ENCODE data around the gene EHD3.
A peak's percentile ranks its signal among the peaks of the same experiment; 100 is the strongest.

EHD3 gene

GRCh38 chr2:31230751-31231150 lies 3.2 kb upstream of the EHD3 start:
- no peaks in the 10 kb centered on the region for H3K27me3 ChIP-seq (ENCODE audit: insufficient read depth, low read length)
- H3K9me2 ChIP-seq (ENCODE audit: low read depth, low read length), result no peaks in the 10 kb centered on the region
- TF ChIP-seq CTCF (IDR thresholded peaks at IDR 0.05; ENCODE audit: low read length), result no peak
- no peak for TF ChIP-seq EZH2 (IDR thresholded peaks at IDR 0.05; ENCODE audit: borderline replicate concordance, low read length)
- H3K36me3 ChIP-seq (ENCODE audit: insufficient read depth, low read length), result no peaks in the 10 kb centered on the region
- H3K4me2 ChIP-seq (ENCODE audit: low read length), result no peak overlapping the region
- no peak overlapping the region for H3K4me3 ChIP-seq (ENCODE audit: low read depth, low read length, poor library complexity, severe bottlenecking)
- H2AFZ ChIP-seq (ENCODE audit: low read length), result no peak overlapping the region
- H3K9ac ChIP-seq (ENCODE audit: low read length), result no peak overlapping the region
- no peaks in the 10 kb centered on the region for H3K79me2 ChIP-seq (ENCODE audit: insufficient read depth, low read length)
- no peak overlapping the region for H3K27ac ChIP-seq (ENCODE audit: low read depth, low read length, poor library complexity, severe bottlenecking)
- no peaks in the 10 kb centered on the region for H4K20me1 ChIP-seq (ENCODE audit: insufficient read depth, low read length)
- peaks cover 13% of the 10 kb centered on the region for H3K4me1 ChIP-seq (ENCODE audit: insufficient read depth, low read length, severe bottlenecking)
- H3K9me3 ChIP-seq (ENCODE audit: low read length), result no peaks in the 10 kb centered on the region
- H3F3A ChIP-seq (ENCODE audit: insufficient read depth, low read length), result no peaks in the 10 kb centered on the region

- Histone ChIP-seq H3K27ac (ENCODE audit: low read depth, low read length, poor library complexity, severe bottlenecking) (no peak overlapping the region), H4K20me1 (ENCODE audit: insufficient read depth, low read length) (no peaks in the 10 kb centered on the region), H3K4me3 (ENCODE audit: low read depth, low read length, poor library complexity, severe bottlenecking) (no peak overlapping the region), H3K79me2 (ENCODE audit: insufficient read depth, low read length) (no peaks in the 10 kb centered on the region), H3K9me3 (ENCODE audit: low read length) (no peaks in the 10 kb centered on the region), H3K4me1 (ENCODE audit: insufficient read depth, low read length, severe bottlenecking) (peaks cover 13% of the 10 kb centered on the region), H3K9ac (ENCODE audit: low read length) (no peak overlapping the region), H2AFZ (ENCODE audit: low read length) (no peak overlapping the region), H3K27me3 (ENCODE audit: insufficient read depth, low read length) (no peaks in the 10 kb centered on the region), H3K36me3 (ENCODE audit: insufficient read depth, low read length) (no peaks in the 10 kb centered on the region), H3K9me2 (ENCODE audit: low read depth, low read length) (no peaks in the 10 kb centered on the region), H3K4me2 (ENCODE audit: low read length) (no peak overlapping the region), H3F3A (ENCODE audit: insufficient read depth, low read length) (no peaks in the 10 kb centered on the region)
- no peak for TF ChIP-seq CTCF (IDR thresholded peaks at IDR 0.05; ENCODE audit: low read length)
- TF ChIP-seq EZH2 (IDR thresholded peaks at IDR 0.05; ENCODE audit: borderline replicate concordance, low read length), result no peak
These were observed 2.2 kb upstream of the EHD3 start for GRCh38 chr2:31231571-31232302.

GRCh38 chr2:31232586-31232985 lies 1.4 kb upstream of the EHD3 start:
- Histone ChIP-seq H3K4me1 (ENCODE audit: insufficient read depth, low read length, severe bottlenecking) (peaks cover 13% of the 10 kb centered on the region), H3K9me2 (ENCODE audit: low read depth, low read length) (no peaks in the 10 kb centered on the region), H3K4me2 (ENCODE audit: low read length) (no peak overlapping the region), H4K20me1 (ENCODE audit: insufficient read depth, low read length) (no peaks in the 10 kb centered on the region), H3K4me3 (ENCODE audit: low read depth, low read length, poor library complexity, severe bottlenecking) (no peak overlapping the region), H3K79me2 (ENCODE audit: insufficient read depth, low read length) (no peaks in the 10 kb centered on the region), H3K27ac (ENCODE audit: low read depth, low read length, poor library complexity, severe bottlenecking) (no peak overlapping the region), H3K36me3 (ENCODE audit: insufficient read depth, low read length) (no peaks in the 10 kb centered on the region), H3K27me3 (ENCODE audit: insufficient read depth, low read length) (no peaks in the 10 kb centered on the region), H3K9ac (ENCODE audit: low read length) (no peak overlapping the region), H3K9me3 (ENCODE audit: low read length) (no peaks in the 10 kb centered on the region), H3F3A (ENCODE audit: insufficient read depth, low read length) (no peaks in the 10 kb centered on the region), H2AFZ (ENCODE audit: low read length) (no peak overlapping the region)
- TF ChIP-seq EZH2 (IDR thresholded peaks at IDR 0.05; ENCODE audit: borderline replicate concordance, low read length), result no peak

GRCh38 chr2:31233231-31233630 lies 721 bp upstream of the EHD3 start:
- TF ChIP-seq CTCF (IDR thresholded peaks at IDR 0.05; ENCODE audit: low read length), result no peak
- TF ChIP-seq EZH2 (IDR thresholded peaks at IDR 0.05; ENCODE audit: borderline replicate concordance, low read length), result no peak
- Histone ChIP-seq H3K4me2 (ENCODE audit: low read length) (peak overlapping the region; percentile 85), H3F3A (ENCODE audit: insufficient read depth, low read length) (no peaks in the 10 kb centered on the region), H3K9ac (ENCODE audit: low read length) (no peak overlapping the region), H3K4me3 (ENCODE audit: low read depth, low read length, poor library complexity, severe bottlenecking) (peak overlapping the region; percentile 56), H3K9me2 (ENCODE audit: low read depth, low read length) (no peaks in the 10 kb centered on the region), H3K36me3 (ENCODE audit: insufficient read depth, low read length) (no peaks in the 10 kb centered on the region), H3K27me3 (ENCODE audit: insufficient read depth, low read length) (no peaks in the 10 kb centered on the region), H4K20me1 (ENCODE audit: insufficient read depth, low read length) (no peaks in the 10 kb centered on the region), H3K79me2 (ENCODE audit: insufficient read depth, low read length) (no peaks in the 10 kb centered on the region), H3K4me1 (ENCODE audit: insufficient read depth, low read length, severe bottlenecking) (peaks cover 13% of the 10 kb centered on the region), H3K9me3 (ENCODE audit: low read length) (no peaks in the 10 kb centered on the region), H2AFZ (ENCODE audit: low read length) (no peak overlapping the region), H3K27ac (ENCODE audit: low read depth, low read length, poor library complexity, severe bottlenecking) (no peak overlapping the region)

Data from OCI-LY1 (cell line).